IPS-18c (cell line): ENCODE results near the gene ACOD1.
"Not testable (repeated sequence)": the region's sequence is repeated elsewhere in the genome, so short reads cannot be mapped to it uniquely, and the experiment has no call there.

Experiments
- H3K4me3 ChIP-seq: 2 replicates; pipeline ENCODE4 v1.7.0; 2013; ENCODE audit warnings: low read depth, mild to moderate bottlenecking, low read length, moderate library complexity; ENCODE audit not compliant: insufficient read depth
- H3K9me3 ChIP-seq: one replicate; pipeline ENCODE4 v1.6.1; 2013; ENCODE audit warnings: mild to moderate bottlenecking, low read length, moderate library complexity; ENCODE audit not compliant: control insufficient read depth, insufficient read depth

ACOD1 gene

DNA sequence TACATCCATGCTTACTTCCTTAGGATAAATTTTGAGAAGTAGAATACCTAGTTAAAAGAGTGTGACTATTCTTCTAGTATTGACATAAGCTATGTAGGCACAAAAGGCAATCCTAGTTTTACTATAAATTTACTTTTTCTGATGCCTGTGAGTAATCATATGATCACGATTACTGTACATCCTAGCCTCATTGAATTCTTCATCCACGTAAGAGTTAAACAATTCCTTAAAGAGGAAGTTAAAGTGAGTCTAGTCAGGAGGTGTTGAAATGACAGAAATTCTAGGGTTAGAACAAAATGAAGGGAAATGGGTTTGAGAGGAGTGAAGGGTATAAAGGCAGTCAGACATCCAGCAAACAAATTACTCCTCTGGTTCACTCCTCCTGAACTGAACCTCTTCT is at the start of gene ACOD1:
TSS of gene ACOD1 (plus strand) at position 363 of the 400 bp plus-strand sequence. CDS start 48 bp downstream, outside the sequence.
- Histone ChIP-seq H3K4me3 (no peak within 1 kb of the TSS), H3K9me3 (no peaks in the 10 kb centered on the region)

DNA sequence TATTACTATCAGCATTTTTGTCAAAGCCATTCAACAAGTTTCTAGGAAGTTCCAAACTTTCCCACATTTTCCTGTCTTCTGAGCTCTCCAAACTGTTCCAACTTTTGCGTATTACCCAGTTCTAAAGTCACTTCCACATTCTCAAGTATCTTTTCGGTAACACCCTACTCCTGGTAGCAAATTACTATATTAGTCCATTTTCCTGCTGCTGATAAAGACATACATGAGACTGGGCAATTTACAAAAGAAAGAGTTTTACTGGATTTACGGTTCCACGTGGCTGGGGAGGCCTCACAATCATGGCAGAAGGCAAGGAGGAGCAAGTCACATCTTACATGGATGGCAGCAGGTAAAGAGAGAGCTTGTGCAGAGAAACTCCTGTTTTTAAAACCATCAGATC is 49.2 kb upstream of the ACOD1 start:
- H3K9me3 ChIP-seq, H3K4me3 ChIP-seq: not testable (repeated sequence)

DNA sequence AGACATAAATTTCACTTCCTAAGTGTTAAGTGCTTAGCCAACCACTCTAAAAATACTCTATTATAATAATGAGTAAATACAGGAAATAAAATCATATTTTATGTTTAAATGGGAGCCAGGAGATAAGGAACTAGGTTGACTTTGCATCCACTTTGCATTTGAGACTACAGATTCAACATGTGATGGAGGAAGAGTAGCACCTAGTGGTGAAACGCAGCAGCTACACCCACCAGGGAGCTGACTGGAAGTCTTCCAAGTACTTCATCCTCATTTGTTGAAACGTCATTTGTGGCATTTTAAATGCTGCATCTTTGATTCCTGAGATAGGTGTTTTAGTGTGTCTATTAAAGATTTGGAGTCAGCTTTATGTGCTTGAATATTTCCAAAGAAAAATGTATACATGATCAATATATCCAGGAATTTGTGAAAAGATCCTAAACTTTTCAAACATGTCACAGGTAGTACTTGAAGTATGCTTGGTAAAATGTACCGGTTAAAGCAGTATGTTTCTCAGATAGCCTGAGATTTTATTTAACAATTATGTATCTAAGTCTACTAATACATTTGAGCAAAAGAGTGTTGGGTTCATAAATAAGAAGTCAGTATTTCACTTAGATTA is 44.7 kb upstream of the ACOD1 start:
- Histone ChIP-seq H3K4me3 (no peak overlapping the region), H3K9me3 (no peaks in the 10 kb centered on the region)

DNA sequence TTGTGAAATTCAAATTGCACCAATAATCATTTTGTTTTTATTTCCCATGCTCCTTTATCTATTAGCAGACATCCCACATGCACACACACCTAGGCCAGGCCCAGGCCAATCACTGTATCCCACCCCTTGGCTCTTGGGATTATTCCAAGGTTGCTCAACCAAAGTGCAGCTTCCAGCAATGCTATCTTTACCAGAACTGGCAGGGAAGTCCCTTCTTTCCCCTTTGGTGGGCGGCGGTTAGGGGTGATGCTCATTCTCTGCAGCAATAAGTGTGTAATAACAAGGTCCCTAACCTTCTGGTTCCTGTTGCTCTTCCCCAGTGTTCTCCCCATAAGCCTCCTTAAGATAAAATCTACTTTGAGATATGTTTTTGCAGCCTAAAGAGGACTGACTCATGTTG is 43.8 kb upstream of the ACOD1 start:
- no peak overlapping the region for H3K4me3 ChIP-seq

DNA sequence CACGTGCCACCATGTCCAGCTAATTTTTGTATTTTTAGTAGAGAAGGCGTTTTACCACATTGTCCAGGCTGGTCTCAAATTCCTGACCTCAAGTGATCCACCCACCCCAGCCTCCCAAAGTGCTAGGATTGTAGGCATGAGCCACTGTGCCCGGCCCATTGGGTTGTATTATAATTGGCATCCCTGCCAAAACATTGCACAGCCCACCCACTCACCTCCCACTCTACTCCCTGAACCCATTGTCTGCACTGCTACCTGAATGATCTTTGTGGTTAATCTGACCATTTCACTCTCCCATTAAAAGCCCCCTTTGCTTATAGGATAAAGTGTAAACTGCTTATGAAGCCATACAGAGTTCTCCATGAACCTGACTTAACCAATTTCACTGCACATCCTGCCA is 35.8 kb upstream of the ACOD1 start:
- H3K9me3 ChIP-seq = no peaks in the 10 kb centered on the region

More for the DNA sequence above, 43.8 kb upstream of the ACOD1 start:
- H3K9me3 ChIP-seq = no peaks in the 10 kb centered on the region

DNA sequence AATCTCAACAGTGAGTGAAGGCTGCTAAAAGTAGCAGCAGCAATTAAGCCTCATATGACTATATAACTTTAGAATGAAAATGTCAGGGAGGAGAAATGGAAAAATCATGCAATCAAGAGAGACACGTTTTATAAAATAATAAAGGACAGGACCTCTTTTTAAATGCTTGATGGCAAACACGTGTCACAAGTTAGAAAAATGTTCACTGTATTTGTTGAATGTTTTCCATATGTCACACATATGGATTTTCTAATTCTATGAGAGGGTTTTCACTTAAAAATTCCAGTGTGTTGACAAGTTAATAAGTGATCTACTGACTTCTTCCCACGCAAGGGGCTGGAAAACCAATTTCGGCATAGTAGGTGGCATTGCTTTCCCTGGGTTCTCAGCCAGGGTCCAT is 34.4 kb upstream of the ACOD1 start:
- Histone ChIP-seq H3K4me3 (no peak overlapping the region), H3K9me3 (no peaks in the 10 kb centered on the region)

More for the DNA sequence above, 35.8 kb upstream of the ACOD1 start:
- no peak overlapping the region for H3K4me3 ChIP-seq

DNA sequence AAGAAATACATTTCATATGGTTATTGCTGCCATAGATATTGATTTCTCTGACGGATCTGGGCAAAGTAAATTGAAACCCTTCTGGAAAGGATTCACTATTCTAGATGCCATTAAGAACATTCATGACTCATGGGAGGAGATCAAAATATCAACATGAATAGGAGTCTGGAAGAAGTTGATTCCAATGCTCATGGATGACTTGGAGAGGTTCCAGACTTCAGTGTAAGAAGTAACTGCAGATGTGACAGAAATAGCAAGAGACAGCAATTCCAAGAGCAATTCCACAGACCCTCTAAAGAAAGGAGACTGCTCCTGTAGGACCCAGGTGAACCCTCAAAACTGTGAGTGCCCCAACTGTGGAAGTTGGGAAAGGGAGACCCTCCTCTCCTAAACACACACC is 31.2 kb upstream of the ACOD1 start:
- no peak overlapping the region for H3K4me3 ChIP-seq
- no peaks in the 10 kb centered on the region for H3K9me3 ChIP-seq

DNA sequence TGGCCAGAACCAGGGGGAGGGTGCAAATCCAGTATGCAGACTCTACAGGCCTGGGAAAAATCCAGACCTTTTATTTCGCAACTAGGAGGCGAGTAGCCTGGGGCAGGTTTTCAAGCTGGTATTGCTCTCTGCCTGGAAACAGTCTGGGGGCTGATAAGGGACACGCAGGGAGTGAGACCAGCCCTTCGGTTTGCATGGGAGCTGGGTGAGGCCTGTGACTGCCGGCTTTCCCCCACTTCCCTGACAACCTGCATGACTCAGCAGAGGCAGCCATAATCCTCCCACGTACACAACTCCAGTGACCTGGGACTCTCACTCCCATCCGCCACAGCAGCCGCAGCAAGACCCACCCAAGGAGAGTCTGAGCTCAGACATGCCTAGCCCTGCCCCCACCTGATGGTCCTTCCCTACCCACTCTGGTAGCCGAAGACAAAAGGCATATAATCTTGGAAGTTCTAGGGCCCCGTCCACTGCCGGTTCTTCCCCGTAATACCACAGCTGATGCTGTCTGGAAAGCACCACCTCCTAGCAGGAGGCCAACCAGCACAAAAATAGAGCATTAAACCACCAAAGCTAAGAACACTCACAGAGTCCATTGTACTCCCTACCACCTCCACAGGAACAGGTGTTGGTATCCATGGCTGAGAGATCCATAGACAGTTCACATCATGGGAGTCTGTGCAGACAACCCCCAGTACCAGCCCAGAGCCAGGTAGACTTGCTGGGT is 30.4 kb upstream of the ACOD1 start:
- H3K4me3 ChIP-seq, H3K9me3 ChIP-seq: not testable (repeated sequence)

DNA sequence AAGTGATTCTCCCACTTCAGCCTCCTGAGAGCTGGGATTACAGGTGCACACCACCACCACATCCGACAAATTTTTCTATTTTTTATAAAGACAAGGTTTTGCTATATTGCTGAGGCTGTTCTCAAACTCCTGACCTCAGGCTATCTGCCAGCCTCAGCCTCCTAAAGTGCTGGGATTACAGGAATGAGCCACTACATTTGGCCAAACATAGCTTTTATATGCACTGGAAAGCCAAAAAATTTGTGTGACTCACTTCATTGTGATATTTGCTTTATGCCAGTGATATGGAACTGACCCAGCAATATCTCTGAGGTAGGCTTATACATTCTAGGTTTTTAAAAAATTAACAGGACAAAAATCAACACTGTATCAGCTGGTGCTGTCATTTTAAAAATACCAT is 26.8 kb upstream of the ACOD1 start:
- Histone ChIP-seq H3K9me3 (no peaks in the 10 kb centered on the region), H3K4me3 (no peak overlapping the region)

DNA sequence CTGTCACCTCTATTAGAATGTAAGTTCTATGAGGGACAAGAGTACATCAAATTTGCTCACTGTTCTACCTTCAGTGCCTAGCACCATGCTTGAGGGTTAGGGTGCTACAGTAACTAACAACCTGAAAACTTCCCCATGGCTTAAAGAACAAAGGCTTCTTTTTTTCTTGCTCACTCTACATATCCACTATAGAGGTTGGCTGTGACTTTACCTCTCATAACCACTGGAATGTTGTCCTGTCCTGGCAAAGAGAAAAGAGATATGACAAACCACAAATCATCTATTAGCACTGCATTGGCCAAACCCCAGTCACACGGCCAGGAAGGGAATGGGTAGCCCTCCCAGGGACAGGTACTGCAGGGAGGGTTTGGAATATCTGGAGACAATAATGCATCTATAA is 23.2 kb upstream of the ACOD1 start:
- no peak overlapping the region for H3K4me3 ChIP-seq
- H3K9me3 ChIP-seq = no peaks in the 10 kb centered on the region

DNA sequence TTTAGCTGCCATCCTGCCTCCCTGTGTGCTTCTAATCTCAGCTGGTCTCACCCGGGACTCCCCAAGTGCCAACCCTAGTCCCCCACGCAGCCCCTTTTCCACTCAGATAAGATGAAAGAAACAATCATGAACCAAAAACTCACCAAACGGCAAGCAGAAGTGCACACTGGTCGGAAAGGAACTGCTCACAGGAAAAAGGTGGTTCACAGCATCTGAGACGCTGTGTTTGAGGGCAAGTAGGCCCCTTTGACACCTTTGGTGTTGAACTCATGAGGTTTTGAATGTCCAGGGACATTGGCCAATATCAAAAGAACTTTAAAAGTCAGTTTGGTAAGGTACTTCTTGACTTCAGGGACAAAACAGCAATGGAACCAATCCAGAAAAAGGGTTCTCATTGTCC is 20.4 kb upstream of the ACOD1 start:
- Histone ChIP-seq H3K4me3 (no peak overlapping the region), H3K9me3 (no peaks in the 10 kb centered on the region)

DNA sequence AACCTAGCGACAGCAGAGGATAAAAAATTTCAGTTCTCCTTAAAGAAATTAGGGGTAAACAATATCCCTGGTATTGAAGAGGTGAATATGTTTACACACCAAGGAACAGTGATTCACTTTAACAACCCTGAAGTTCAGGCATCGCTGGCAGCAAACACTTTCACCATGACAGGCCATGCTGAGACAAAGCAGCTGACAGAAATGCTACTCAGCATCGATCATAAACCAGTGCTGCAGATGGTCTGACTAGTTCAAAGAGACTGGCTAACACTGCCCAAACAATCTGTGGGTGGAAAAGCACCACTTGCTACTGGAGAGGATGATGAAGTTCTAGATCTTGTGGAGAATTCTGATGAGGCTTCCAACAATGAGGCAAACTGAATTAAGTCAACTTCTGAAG is 19.9 kb upstream of the ACOD1 start:
- Histone ChIP-seq H3K9me3 (no peaks in the 10 kb centered on the region), H3K4me3 (no peak overlapping the region)

DNA sequence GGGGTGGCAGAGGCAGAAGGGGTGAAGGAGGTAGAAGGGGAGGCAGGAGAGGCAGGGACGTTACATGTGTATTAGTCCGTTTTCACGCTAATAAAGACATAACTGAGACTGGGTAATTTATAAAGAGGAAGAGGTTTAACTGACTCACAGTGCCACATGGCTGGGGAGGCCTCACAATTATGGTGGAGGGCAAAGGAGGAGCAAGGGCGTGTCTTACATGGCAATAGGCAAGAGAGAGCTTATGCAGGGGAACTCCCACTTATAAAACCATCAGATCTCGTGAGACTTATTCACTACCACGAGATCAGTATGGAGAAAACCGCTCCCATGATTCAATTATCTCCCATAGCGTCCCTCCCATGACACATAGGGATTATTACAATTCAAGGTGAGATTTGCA is 19.0 kb upstream of the ACOD1 start:
- H3K4me3 ChIP-seq = no peak overlapping the region
- H3K9me3 ChIP-seq = no peaks in the 10 kb centered on the region

DNA sequence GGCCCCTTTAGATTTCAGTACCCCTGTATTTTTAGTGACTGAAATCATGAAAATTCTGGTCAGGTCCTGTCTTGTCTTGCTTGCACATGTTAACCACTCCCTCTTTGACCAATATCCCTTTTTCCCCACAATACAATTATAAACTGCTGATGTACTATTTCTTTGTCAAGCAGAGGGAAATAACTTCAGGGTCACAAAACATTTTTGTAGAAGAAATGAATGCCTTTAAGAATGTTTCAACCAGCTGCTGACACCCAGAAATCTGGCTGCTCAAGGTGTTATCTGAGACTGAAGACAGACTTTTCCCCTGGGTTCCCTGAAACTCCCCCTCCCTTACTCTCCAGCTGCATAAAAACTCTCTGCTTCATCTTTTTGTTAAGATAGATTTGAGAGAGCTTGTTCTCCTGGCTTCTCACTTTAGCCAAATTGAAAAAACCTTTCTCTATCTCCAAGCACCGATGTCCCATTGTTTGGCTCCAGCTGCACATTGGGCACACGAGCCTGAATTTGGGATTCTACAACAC is 18.4 kb upstream of the ACOD1 start:
- no peaks in the 10 kb centered on the region for H3K9me3 ChIP-seq
- H3K4me3 ChIP-seq = no peak overlapping the region

DNA sequence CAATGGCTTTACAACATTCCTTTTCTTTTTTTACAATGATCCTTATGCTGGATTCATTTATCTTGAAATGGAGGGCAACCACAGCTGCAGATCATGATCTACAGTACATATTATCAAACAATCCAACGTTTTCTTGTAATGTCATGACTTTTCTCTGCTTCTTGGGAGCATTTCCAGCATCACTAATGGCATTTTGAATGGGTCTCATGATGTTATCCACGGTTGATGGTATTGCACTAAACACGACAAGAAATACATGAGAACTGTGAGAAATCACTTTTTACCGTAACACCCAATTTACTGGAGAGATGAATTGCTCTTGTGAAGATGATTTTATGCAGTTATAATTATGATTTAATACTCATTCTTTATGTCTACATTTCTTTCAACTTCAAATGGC is 16.2 kb upstream of the ACOD1 start:
- Histone ChIP-seq H3K9me3 (peaks cover 3% of the 10 kb centered on the region), H3K4me3 (no peak overlapping the region)

DNA sequence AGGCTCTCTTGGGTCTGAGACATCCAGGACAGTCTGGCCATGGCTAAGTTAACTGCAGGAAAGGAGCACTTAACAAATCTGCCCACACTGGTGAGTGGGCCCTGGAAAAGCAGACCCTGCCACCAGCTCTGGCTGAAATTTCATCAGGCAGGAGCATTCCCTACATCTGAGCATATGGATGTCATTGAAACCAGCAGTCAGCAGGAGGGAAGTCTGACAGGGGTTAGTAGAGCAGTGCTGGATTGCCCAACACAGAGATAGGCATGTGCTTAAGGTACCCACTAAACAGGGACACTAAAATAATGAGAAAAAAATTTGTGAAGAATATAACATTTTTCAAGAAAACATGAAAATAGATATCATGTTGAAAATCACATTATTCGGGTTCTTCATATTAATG is 13.6 kb upstream of the ACOD1 start:
- peaks cover 4% of the 10 kb centered on the region for H3K9me3 ChIP-seq

DNA sequence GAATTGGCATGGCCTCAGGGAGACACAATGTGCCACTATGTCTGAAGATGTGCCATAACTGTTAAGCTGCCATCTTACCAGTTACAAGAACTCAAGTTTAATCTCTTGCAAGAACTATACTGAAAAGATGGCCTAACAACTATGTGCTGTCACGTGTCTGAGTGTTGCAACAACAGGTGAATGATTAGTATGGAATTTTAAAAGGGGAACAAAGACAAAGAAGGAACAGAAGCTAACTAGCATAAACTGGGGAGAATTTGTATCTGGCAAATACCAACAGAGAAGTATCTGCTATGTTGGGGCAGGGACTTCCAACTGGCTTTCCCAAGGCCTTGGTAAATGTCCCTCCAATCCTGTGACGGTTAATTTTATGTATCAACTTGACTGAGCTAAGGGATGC is 11.5 kb upstream of the ACOD1 start:
- H3K4me3 ChIP-seq = no peak overlapping the region

More for the DNA sequence above, 13.6 kb upstream of the ACOD1 start:
- H3K4me3 ChIP-seq = no peak overlapping the region

DNA sequence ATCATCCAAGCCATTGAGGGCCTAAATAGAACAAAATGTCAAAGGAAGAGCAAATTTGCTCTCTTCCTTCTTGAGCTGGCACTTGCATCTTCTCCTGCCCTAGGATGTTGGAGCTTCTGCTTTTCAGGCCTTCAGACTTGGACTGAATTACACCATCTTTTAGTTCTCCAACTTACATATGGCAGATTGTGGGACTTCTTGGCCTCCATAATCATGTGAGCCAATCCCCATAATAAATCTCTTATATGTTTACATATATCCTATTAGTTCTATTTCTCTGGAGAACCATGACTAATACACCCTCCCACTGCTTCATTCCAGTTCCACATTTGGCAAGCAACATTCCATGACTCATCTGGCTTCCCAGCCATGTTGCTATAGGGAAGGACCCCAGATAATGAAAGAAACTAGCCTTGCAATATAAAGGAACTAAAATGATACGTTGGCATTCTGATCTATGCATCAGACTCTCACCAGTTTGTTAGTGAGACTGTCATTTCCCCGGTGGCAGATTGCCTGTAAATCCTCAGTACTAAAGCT is 11.0 kb upstream of the ACOD1 start:
- Histone ChIP-seq H3K9me3 (peaks cover 4% of the 10 kb centered on the region), H3K4me3 (no peak overlapping the region)

More for the DNA sequence above, 11.5 kb upstream of the ACOD1 start:
- peaks cover 4% of the 10 kb centered on the region for H3K9me3 ChIP-seq
